OCI-LY7 (cell line): ENCODE measurements around the gene MAPK8IP3. TPM values are rescaled to one million over a fixed set of nuclear protein-coding genes. Genes with fewer than 3 reads are reported as not detected.

Experiments
- BruUV-seq: library from RNA; stranded (reverse); fragments of 400-500 nt; replicated peaks from 2 replicates; lab custom pipeline; 2021; lab: Mats Ljungman, UMichigan
- CTCF ChIA-PET: fragments of 300-600 bp; sonication (Branson Sonifier 250); formaldehyde crosslinking; loops from one replicate; lab custom pipeline; 2022; ENCODE audit warnings: antibody characterized with exemption; ENCODE audit not compliant: unreplicated experiment; lab: Charles Lee
- POLR2A ChIA-PET: fragments of 300-600 bp; sonication (Branson Sonifier 250); formaldehyde crosslinking; loops from one replicate; lab custom pipeline; 2022; ENCODE audit warnings: antibody characterized with exemption; lab: Charles Lee
- DNase-seq: peaks from one replicate; pipeline ENCODE4 v3.0.0-alpha.2; 2015; ENCODE audit warnings: low spot score
- H2AFZ ChIP-seq: fragments of 200-600 bp; sonication (generic), shearing (Covaris generic); 2 replicates; pipeline ENCODE4 v1.6.1; 2014; ENCODE audit warnings: mild to moderate bottlenecking, antibody characterized with exemption, low read length, moderate library complexity
- H3K27ac ChIP-seq: fragments of 200-600 bp; sonication (generic); 2 replicates; pipeline ENCODE4 v1.5.1; 2014; ENCODE audit warnings: mixed run types, low read depth, mild to moderate bottlenecking, moderate library complexity, low read length, inconsistent platforms; ENCODE audit not compliant: poor library complexity, severe bottlenecking
- H3K36me3 ChIP-seq: fragments of 200-600 bp; sonication (generic); 2 replicates; pipeline ENCODE4 v1.6.1; 2014; ENCODE audit warnings: mild to moderate bottlenecking, antibody characterized with exemption, low read length, moderate library complexity, mixed read lengths; ENCODE audit not compliant: insufficient read depth
- H3K4me1 ChIP-seq: fragments of 200-600 bp; sonication (generic); 2 replicates; pipeline ENCODE4 v1.5.1; 2014; ENCODE audit warnings: mild to moderate bottlenecking, low read length; ENCODE audit not compliant: insufficient read depth, poor library complexity, severe bottlenecking
- H3K4me2 ChIP-seq: fragments of 200-600 bp; sonication (generic); 2 replicates; pipeline ENCODE4 v1.6.1; 2014; ENCODE audit warnings: mild to moderate bottlenecking, low read length
- H3K4me3 ChIP-seq: fragments of 200-600 bp; sonication (generic); 2 replicates; pipeline ENCODE4 v1.5.1; 2014; ENCODE audit warnings: mild to moderate bottlenecking, low read depth, low read length; ENCODE audit not compliant: poor library complexity, severe bottlenecking
- H3K79me2 ChIP-seq: fragments of 200-600 bp; sonication (generic); 2 replicates; pipeline ENCODE4 v1.6.1; 2016; ENCODE audit warnings: low read depth, mild to moderate bottlenecking, low read length, moderate library complexity, mixed read lengths; ENCODE audit not compliant: insufficient read depth
- H3K9me2 ChIP-seq: fragments of 200-600 bp; sonication (generic); 2 replicates; pipeline ENCODE4 v1.6.1; 2016; ENCODE audit warnings: mild to moderate bottlenecking, low read length, mixed read lengths; ENCODE audit not compliant: insufficient read depth
- H3K9me3 ChIP-seq: fragments of 200-600 bp; sonication (generic); 2 replicates; pipeline ENCODE4 v1.6.1; 2014; ENCODE audit warnings: mild to moderate bottlenecking, mixed run types, low read length, mixed read lengths
- H4K20me1 ChIP-seq: fragments of 200-600 bp; sonication (generic); 2 replicates; pipeline ENCODE4 v1.6.1; 2014; ENCODE audit warnings: mild to moderate bottlenecking, antibody characterized with exemption, low read length, moderate library complexity, mixed read lengths; ENCODE audit not compliant: insufficient read depth
- CTCF ChIP-seq: fragments of 200-600 bp; sonication (generic); conservative IDR thresholded peaks from 2 replicates; pipeline ENCODE4 v1.5.1; 2014; ENCODE audit warnings: mild to moderate bottlenecking, antibody characterized with exemption, low read length, moderate library complexity, mixed read lengths
- EZH2phosphoT487 ChIP-seq: fragments of 200-600 bp; sonication (generic); IDR thresholded peaks from 2 replicates; pipeline ENCODE4 v1.6.1; 2018; ENCODE audit warnings: low read depth, borderline replicate concordance, mild to moderate bottlenecking, mixed run types, antibody characterized with exemption, low read length, moderate library complexity, mixed read lengths
- intact Hi-C: fragments of 100-400 bp; cut with micrococcal nuclease; formaldehyde crosslinking; loops from one replicate; pipeline ENCODE4 v1.10.0; 2022; ENCODE audit not compliant: unreplicated experiment
- total RNA-seq, 2 experiments: library from RNA; depleted of rRNA in 1 of 2; stranded (reverse); fragments of >200 nt in 1 of 2; shearing (Covaris generic) in 1 of 2; gene quantifications; 2 replicates each; pipeline ENCODE4 v1.2.3, GENCODE V29; 2014 to 2022

Gene MAPK8IP3
- total RNA-seq, 2 experiments from 2014 or later, result 114 to 130 TPM

GRCh38 chr16:1768061-1768766, 62.2 kb downstream of the MAPK8IP3 start:
- no peak overlapping the region for H2AFZ ChIP-seq
- no peak overlapping the region for H3K4me3 ChIP-seq
- H3K9me3 ChIP-seq, result no peaks in the 10 kb centered on the region
- TF ChIP-seq CTCF (no peak), EZH2phosphoT487 (no peak)
- DNase-seq, result no peak
- ChIA-PET POLR2A (no interaction called here), CTCF (no interaction called here)
- peaks cover 10% of the 10 kb centered on the region for H3K4me1 ChIP-seq
- intact Hi-C loops, result no loop called here
- BruUV-seq, result no TSS peak
- H4K20me1 ChIP-seq, result no peaks in the 10 kb centered on the region
- peaks cover 12% of the 10 kb centered on the region; the same call in 1 of the 2 replicates for H3K79me2 ChIP-seq
- peaks cover 75% of the 10 kb centered on the region for H3K36me3 ChIP-seq
- no peak overlapping the region for H3K27ac ChIP-seq
- no peak overlapping the region for H3K4me2 ChIP-seq
- H3K9me2 ChIP-seq, result no peaks in the 10 kb centered on the region

GRCh38 chr16:1768767-1769401, 62.9 kb downstream of the MAPK8IP3 start:
- Histone ChIP-seq H3K27ac (no peak overlapping the region), H3K4me3 (no peak overlapping the region), H3K36me3 (peaks cover 74% of the 10 kb centered on the region), H3K9me2 (no peaks in the 10 kb centered on the region), H2AFZ (no peak overlapping the region), H3K4me2 (no peak overlapping the region), H3K79me2 (peaks cover 17% of the 10 kb centered on the region; the same call in 1 of the 2 replicates), H4K20me1 (no peaks in the 10 kb centered on the region), H3K9me3 (no peaks in the 10 kb centered on the region), H3K4me1 (peaks cover 10% of the 10 kb centered on the region)
- intact Hi-C loops, result no loop called here
- DNase-seq, result no peak
- BruUV-seq, result TSS peak; percentile 48
- ChIA-PET CTCF (no interaction called here), POLR2A (no interaction called here)
- no peak for TF ChIP-seq CTCF
- TF ChIP-seq EZH2phosphoT487, result no peak
